Measurements from ENCODE around the gene SFTPB.

The SFTPB gene

GRCh38 chr2:85710687-85711577, 42.9 kb upstream of the SFTPB start:
- no peaks in the 10 kb centered on the region for H3K27me3 ChIP-seq (ENCODE audit: control insufficient read depth, insufficient read depth, low read length)
- H3K9ac ChIP-seq = no peak overlapping the region
- no peaks in the 10 kb centered on the region for H3K9me3 ChIP-seq (ENCODE audit: control insufficient read depth, low read length)
- no peaks in the 10 kb centered on the region for H3K36me3 ChIP-seq (ENCODE audit: control insufficient read depth, insufficient read depth, low read length)
- TF ChIP-seq CTCF (IDR thresholded peaks at IDR 0.05) = no peak
- no peaks in the 10 kb centered on the region for H3K79me2 ChIP-seq
- H3K4me3 ChIP-seq (ENCODE audit: low read depth, low read length) = no peak overlapping the region
- peak overlapping the region; percentile 75 for H3K27ac ChIP-seq
- no peaks in the 10 kb centered on the region for H3K4me1 ChIP-seq
- H3K4me2 ChIP-seq (ENCODE audit: low read length) = no peak overlapping the region
- no peak overlapping the region for H2AFZ ChIP-seq

- no peaks in the 10 kb centered on the region for H3K9me3 ChIP-seq (ENCODE audit: control insufficient read depth, low read length)
- TF ChIP-seq CTCF (IDR thresholded peaks at IDR 0.05) = no peak
- H3K36me3 ChIP-seq (ENCODE audit: control insufficient read depth, insufficient read depth, low read length) = no peaks in the 10 kb centered on the region
- H3K9ac ChIP-seq = no peak overlapping the region
- H3K79me2 ChIP-seq = no peaks in the 10 kb centered on the region
- H3K4me3 ChIP-seq (ENCODE audit: low read depth, low read length) = no peak overlapping the region
- H3K4me1 ChIP-seq = no peaks in the 10 kb centered on the region
- H2AFZ ChIP-seq = no peak overlapping the region
- H3K27me3 ChIP-seq (ENCODE audit: control insufficient read depth, insufficient read depth, low read length) = no peaks in the 10 kb centered on the region
- H3K4me2 ChIP-seq (ENCODE audit: low read length) = no peak overlapping the region
- peak overlapping the region; percentile 75 for H3K27ac ChIP-seq
Observed at GRCh38 chr2:85709401-85709811, 41.4 kb upstream of the SFTPB start.

- Histone ChIP-seq H3K36me3 (ENCODE audit: control insufficient read depth, insufficient read depth, low read length) (no peaks in the 10 kb centered on the region), H3K27me3 (ENCODE audit: control insufficient read depth, insufficient read depth, low read length) (no peaks in the 10 kb centered on the region), H3K79me2 (no peaks in the 10 kb centered on the region), H3K4me1 (no peaks in the 10 kb centered on the region), H3K4me3 (ENCODE audit: low read depth, low read length) (no peak overlapping the region), H3K27ac (peak overlapping the region; percentile 75), H3K9ac (no peak overlapping the region), H2AFZ (no peak overlapping the region), H3K9me3 (ENCODE audit: control insufficient read depth, low read length) (no peaks in the 10 kb centered on the region), H3K4me2 (ENCODE audit: low read length) (no peak overlapping the region)
- no peak for TF ChIP-seq CTCF (IDR thresholded peaks at IDR 0.05)
Observed at GRCh38 chr2:85708641-85709040, 40.6 kb upstream of the SFTPB start.

- Histone ChIP-seq H3K4me1 (no peaks in the 10 kb centered on the region), H3K9me3 (ENCODE audit: control insufficient read depth, low read length) (no peaks in the 10 kb centered on the region), H3K36me3 (ENCODE audit: control insufficient read depth, insufficient read depth, low read length) (no peaks in the 10 kb centered on the region), H3K27me3 (ENCODE audit: control insufficient read depth, insufficient read depth, low read length) (no peaks in the 10 kb centered on the region), H3K4me3 (ENCODE audit: low read depth, low read length) (no peak overlapping the region), H3K79me2 (no peaks in the 10 kb centered on the region), H3K27ac (no peak overlapping the region), H3K9ac (no peak overlapping the region), H3K4me2 (ENCODE audit: low read length) (no peak overlapping the region), H2AFZ (no peak overlapping the region)
- TF ChIP-seq CTCF (IDR thresholded peaks at IDR 0.05) = peak; percentile 93
Observed at GRCh38 chr2:85707304-85707703, 39.3 kb upstream of the SFTPB start.

All from parathyroid adenoma (tissue), 2 donors.